ENCODE measurements around the gene PCDHGC5. TPM values are rescaled to one million over a fixed set of nuclear protein-coding genes. Genes with fewer than 3 reads are reported as not detected.

PCDHGC5 gene
- total and polyA plus RNA-seq, 9 of the 15 experiments (the other 6 are each of a cell fraction or from before 2014, with no cell fraction given), result not detected

GRCh38 chr5:141439411-141440141 lies 49.3 kb upstream of the PCDHGC5 start:
- no peak for ATAC-seq

More at GRCh38 chr5:141439411-141440141, 49.3 kb upstream of the PCDHGC5 start:
- H3K79me2 ChIP-seq (ENCODE audit: control insufficient read depth, insufficient read depth, low read length), result no peaks in the 10 kb centered on the region
- peaks cover 0 to 16% of the 10 kb centered on the region in 2 experiments; a peak in 2 of 5 replicates for H3K27me3 ChIP-seq (ENCODE audit: control insufficient read depth in 2 of 2, insufficient read depth in 2 of 2, low read length in 2 of 2)
- no peak overlapping the region for H3K27ac ChIP-seq (ENCODE audit: extremely low read depth, low read depth, low read length)
- in situ Hi-C loops (cut with MboI), result no loop called here
- H3K9ac ChIP-seq (ENCODE audit: insufficient read depth in 1 of 2, low read depth in 2 of 2, low read length in 2 of 2), result no peak overlapping the region
- intact Hi-C loops (cut with micrococcal nuclease), result no loop called here
- FAIRE-seq, result no peak
- no peak for DNase-seq (ENCODE audit: extremely low read depth in 1 of 4, low spot score in 3 of 4)
- H4K20me1 ChIP-seq (replicated peaks; ENCODE audit: control insufficient read depth, insufficient read depth, low read length), result no peaks in the 10 kb centered on the region
- H3K9me3 ChIP-seq (replicated peaks; ENCODE audit: control insufficient read depth, insufficient read depth, low read depth, low read length), result no peaks in the 10 kb centered on the region
- 0% methylated on average over 10 of the region's 10 CpGs for WGBS (ENCODE audit: insufficient coverage, low coverage, missing lambda C conversion rate)
- no TSS peak for BruUV-seq (replicated peaks)
- no peaks in the 10 kb centered on the region for H3K36me3 ChIP-seq (ENCODE audit: control insufficient read depth, insufficient read depth, low read length)
- ChIA-PET CTCF (ENCODE audit: low intra/inter-chr PET ratio) (no interaction called here), POLR2A (interaction anchor here (0.6 to 1.6 kb wide), 3 partner anchors 60 to 112 kb away, joined by 3 to 4 read pairs (median 3); partner anchors contain the start of gene PCDHGB3)
- no peak overlapping the region for H3K4me2 ChIP-seq (ENCODE audit: insufficient read depth, low read length)
- no peaks in the 10 kb centered on the region for H3K9me1 ChIP-seq (ENCODE audit: control insufficient read depth, insufficient read depth, low read length)
- no peak for TF ChIP-seq HBP1 (CRISPR knock-in tag; IDR thresholded peaks at IDR 0.05)
- no peak for TF ChIP-seq RCOR1 (IDR thresholded peaks at IDR 0.05; ENCODE audit: borderline replicate concordance in 1 of 2, low read depth in 2 of 2, low read length in 2 of 2)
- no peak for TF ChIP-seq ZNF274 (IDR thresholded peaks at IDR 0.05; ENCODE audit: borderline replicate concordance, low read depth, low read length)
- no peak for TF ChIP-seq ATF1 (CRISPR knock-in tag; IDR thresholded peaks at IDR 0.05)
- no peak for TF ChIP-seq ATF1 (tag; IDR thresholded peaks at IDR 0.05)
- TF ChIP-seq YBX1 (IDR thresholded peaks at IDR 0.05), result no peak
- no peak for TF ChIP-seq ZNF830 (CRISPR knock-in tag; IDR thresholded peaks at IDR 0.05)
- TF ChIP-seq FOXA3 (CRISPR knock-in tag; conservative IDR thresholded peaks at IDR 0.05 in 1 of 2, IDR thresholded peaks at IDR 0.05 in 1 of 2), result no peak
- no peak for TF ChIP-seq ZNF780A (CRISPR knock-in tag; IDR thresholded peaks at IDR 0.05)
- TF ChIP-seq KAT2B (IDR thresholded peaks at IDR 0.05; ENCODE audit: low read depth, low read length), result no peak
- TF ChIP-seq ZNF316 (IDR thresholded peaks at IDR 0.05), result no peak
- no peak for TF ChIP-seq HNRNPL (IDR thresholded peaks at IDR 0.05; ENCODE audit: low read depth, low read length)
- TF ChIP-seq HINFP (tag; conservative IDR thresholded peaks at IDR 0.05; ENCODE audit: low read depth), result no peak
- TF ChIP-seq CBX5 (IDR thresholded peaks at IDR 0.05; ENCODE audit: borderline replicate concordance, low read depth), result no peak
- H3K4me1 ChIP-seq (replicated peaks in 1 of 2; ENCODE audit: control insufficient read depth in 2 of 2, insufficient read depth in 2 of 2, low read length in 2 of 2), result peaks cover 0 to 6% of the 10 kb centered on the region in 2 experiments; a peak in 1 of 5 replicates
- H3K4me3 ChIP-seq, result no peak overlapping the region
- H2AFZ ChIP-seq (ENCODE audit: low read depth, low read length), result no peak overlapping the region

Data from K562 (cell line).